ENCODE measurements around the gene DOCK3.
"Not testable (repeated sequence)": the region's sequence is repeated elsewhere in the genome, so short reads cannot be mapped to it uniquely, and the experiment has no call there.

DOCK3 gene

DNA sequence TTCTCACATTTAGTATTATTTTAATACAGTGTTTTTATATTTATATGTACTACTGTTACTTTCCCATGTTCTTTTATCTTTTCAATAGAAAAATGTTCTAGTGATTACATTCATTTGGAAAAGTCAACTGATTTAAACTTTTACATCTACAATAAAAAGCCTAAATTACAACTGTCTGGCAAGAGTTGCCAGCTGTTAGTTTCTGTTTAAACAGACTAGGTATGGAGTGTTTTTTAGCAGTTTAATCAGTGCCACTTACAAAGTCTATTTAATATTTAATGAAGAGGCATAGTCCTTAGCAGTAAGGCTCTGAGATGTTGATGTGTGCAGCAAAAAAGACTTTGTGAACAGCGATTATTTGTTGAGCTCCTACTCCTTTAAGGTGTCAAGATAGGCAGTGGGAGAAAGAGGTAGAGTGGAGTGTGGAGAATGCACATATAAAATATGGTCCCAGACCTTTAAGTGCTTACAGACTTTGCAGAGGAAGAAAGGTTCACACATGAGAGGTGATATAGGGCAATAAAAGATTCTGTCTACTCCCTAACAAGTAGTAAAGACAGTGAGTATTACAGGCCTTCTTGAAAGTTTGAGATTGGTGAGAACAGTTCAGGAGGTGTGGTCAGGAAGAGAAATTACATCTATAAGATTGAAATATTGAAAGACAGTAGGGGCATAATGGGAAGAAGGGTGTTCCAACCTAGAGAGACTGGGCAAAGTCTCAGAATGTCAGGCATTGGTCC, 320.5 kb downstream of the DOCK3 start:
- no peak for DNase-seq

GRCh38 chr3:51002495-51002894, 327.8 kb downstream of the DOCK3 start:
- DNase-seq, result no peak

DNA sequence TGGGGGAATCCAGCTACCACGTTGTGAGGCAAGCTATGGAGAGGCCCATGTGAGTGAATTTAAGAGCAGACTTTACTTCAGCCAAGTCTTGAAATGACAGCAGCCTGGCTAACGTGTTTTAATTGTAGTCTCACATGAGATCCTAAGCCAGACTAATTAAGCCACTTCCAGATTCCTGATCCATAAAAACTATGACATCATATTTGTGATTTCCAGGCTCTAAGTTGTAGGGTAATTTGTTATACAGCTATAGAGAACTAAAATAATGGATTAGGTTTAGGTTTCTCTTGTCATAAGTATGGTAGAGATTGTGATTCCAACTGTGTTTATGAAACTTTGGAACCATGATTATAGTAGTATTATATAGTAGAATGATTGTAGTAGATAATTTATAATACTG, 329.5 kb downstream of the DOCK3 start:
- no peak for DNase-seq

- no peak for DNase-seq
Observed at GRCh38 chr3:51024121-51024520, 349.4 kb downstream of the DOCK3 start.

DNA sequence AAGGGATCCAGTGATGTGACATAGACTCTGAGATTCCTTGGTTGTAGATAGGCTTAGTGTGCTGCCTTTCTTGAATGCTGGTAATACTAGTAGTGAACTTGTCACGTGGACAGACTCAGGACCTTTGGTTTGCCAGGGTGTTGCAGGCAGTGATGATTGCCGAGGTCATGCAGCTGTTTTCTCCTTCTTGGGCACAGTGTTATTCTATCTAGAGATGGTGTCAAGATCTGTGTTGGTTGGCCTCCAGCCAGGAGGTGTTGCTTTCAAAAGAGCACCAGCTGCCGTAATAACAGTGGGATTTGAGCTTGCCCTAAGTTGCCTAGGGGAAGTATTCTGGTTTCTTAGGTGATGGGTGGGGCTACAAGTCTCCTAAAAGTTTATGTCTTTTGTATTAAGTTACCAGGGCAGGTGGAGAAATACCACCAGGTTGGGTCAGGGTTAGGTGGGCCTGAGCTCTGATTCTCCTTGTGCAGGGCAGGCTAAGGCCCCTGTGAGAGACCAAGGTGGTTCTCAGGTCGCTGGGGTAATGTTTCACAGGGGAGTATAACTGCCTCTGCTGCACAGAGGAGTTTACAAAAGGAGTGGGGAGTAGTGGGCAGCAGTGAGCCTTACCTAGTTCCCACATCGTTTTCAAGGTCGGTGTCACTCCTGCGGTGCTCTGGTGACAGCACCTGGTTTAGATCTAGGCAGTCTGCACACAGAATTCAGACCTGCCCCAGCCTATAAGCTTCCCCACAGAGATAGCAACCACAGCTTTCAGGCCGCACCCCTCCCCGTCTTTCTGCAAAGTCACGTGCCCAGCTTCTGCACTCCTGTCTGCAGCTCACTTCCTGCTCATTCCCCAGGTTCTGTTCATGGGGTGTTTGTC, 350.3 kb downstream of the DOCK3 start:
- DNase-seq, result peak; percentile 28

- DNase-seq, result no peak
Observed at GRCh38 chr3:51031666-51032065, 356.9 kb downstream of the DOCK3 start.

DNA sequence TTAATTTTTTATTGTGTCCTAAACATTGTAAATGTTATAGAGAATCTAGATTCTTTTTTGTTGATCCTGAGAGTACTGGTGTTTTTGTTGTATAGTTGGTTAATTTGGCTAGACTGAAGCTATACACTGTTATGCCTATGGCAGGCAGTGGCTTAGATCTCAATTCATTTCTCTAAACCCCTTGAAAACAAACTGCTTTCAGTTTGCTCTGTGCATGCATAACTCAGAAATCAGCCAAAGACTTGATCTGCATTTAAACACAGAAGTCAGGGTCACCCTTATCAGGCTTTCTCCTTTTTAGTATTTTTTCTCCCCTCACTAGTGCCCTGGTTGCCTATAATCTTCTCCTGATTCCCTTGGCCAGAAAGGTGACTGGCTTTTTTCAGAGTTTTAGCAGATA, 360.9 kb downstream of the DOCK3 start:
- DNase-seq, result no peak

GRCh38 chr3:51044982-51045381, 370.3 kb downstream of the DOCK3 start:
- no peak for DNase-seq

DNA sequence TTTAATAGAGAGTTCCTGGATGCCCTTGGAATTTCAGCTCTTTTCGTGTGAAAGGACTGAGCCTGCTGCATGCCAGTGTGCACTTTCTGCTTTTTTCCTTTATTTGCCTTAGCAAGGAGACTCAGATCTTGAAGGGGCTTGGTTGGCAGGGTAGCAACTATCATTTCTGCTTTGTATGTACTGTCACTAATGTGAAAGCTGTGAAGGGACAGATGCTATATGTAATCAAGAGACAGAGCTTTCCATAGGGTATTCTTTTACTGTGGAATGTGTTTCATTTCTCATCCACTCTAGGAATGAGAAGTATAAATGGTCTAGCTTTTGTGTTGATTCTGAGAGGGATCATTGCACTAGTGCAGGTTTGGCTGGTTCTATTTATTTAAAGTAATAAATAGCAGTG, 377.8 kb downstream of the DOCK3 start:
- DNase-seq, result no peak

GRCh38 chr3:51057121-51057520, 382.4 kb downstream of the DOCK3 start:
- no peak for DNase-seq

- no peak for DNase-seq
Observed at GRCh38 chr3:51063053-51063452, 388.3 kb downstream of the DOCK3 start.

DNA sequence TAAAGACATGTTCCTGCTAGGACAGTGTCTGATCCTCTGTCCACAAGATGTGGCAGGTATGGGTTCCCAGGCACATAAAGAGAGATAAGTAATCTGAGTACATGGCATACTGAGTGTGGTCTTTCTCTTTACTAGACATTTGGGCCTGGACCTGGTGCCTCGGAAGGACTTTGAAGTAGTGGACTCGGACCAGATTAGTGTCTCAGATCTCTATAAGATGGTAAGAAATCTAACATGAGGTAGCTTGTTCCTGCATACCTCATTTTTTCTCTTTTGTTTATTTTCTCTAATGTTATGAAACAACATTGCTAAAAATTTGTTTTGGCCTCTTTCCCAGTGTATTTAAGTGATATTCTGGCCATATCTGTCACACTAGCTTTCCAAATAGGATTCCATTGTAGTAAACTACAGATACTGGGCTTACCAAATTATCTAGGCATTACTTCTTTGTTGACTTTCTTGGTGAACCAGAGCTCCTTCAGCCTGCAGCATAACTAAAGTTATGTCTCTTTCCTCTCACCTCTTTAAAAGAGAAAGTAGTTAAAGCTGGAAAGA, 400.6 kb downstream of the DOCK3 start:
- no peak for DNase-seq

DNA sequence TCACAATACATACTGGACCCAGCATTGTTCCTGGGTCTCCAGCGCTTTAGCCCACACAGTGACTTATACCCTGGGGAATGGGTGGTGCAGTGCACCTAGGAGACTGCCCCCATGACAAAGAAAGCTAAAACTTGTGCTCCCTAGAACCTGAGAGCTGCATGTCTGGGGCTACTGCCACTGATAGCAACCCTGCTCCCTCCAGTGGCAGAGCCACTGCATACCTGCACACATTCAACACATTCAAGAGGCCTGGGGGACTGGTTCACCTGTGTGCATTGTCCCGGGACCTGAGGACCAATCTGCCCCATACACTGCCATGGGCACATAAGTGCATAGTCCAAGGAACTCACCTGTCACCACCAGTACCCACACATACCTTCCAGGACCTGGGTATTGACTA, 407.6 kb downstream of the DOCK3 start:
- DNase-seq, result no peak

GRCh38 chr3:51083490-51083889, 408.8 kb downstream of the DOCK3 start:
- no peak for DNase-seq

GRCh38 chr3:51092141-51092540, 417.4 kb downstream of the DOCK3 start:
- DNase-seq, result not testable (repeated sequence)

- not testable (repeated sequence) for DNase-seq
Observed at GRCh38 chr3:51094838-51095237, 420.1 kb downstream of the DOCK3 start.

DNA sequence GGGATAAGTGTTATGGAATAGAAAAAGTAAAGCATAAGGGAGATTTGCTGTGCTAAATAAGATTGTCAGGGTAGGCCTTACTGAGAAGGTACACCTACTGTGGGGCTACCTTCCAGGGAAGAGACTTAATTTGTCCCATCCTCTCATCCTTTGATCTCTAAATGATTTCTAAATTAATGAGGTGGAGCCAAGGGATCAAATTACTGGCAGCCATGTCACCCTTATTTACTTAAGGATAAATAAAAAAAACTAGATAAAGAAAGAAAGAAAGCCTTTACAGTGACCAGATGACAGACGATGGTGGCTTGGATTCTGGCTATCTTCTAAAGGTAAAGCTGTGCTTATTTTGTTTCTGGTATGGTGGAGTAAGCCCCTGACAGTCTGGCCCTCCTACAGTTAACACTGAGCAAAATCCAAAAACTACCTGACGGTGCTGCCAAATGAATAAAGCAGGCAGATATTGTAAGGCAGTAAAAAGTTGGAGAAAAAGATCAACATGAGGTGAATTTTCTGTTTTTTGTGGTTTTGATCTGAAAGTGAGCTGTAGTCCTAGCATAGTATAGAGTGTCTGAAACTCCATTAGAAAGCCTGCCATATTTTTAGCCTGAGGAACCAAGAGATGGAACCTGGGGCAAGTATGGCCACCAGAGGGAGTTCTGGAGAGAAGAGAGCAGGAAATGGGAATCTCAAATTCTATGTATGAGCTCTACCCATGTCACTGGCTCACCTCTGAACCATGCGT, 425.2 kb downstream of the DOCK3 start:
- peak; percentile 34 for DNase-seq

DNA sequence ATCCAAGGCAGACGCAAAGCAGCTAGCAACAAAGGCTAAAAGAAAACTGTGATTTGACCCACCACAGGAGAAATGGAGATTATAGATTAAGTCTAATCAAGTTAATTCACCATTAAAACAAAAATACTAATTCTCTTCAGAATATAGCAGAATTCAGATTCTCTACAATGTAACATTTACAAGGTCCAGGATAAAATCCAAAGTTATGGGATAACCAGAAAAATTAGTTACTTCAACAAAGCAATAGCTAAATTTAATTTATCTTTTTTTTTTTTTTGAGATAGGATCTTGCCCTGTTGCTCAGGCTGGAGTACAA, 425.8 kb downstream of the DOCK3 start:
- no peak for DNase-seq

GRCh38 chr3:51102396-51102795, 427.7 kb downstream of the DOCK3 start:
- no peak for DNase-seq

DNA sequence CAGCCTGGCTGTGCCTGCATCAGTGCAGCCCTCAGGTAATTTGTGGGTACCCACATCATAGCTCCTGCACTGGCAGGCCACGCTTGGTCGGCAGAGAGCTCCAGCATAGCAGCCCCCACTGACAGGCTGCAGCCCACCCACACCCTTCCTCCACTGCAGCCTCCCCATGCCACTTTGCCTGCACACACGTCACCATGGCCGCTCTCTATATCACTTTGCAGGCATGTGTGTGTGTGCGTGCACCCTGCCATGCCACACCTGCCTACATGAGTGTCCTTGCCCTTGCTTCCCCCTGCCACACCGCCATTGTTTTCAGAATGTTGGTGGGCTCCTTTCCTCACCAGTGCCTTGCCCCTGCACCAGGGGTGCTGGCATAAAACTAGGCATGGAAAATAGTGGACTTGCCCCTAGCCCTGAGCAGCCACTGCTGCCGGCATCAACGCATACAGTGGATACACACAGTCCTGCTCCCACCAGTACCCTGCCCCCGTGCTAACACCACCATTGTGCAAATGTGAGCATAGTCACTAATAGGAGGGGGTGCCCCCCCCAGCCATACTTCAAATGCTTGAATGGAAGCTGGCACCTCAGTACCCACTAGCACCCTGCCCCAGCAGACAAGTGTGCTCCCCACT, 431.6 kb downstream of the DOCK3 start:
- no peak for DNase-seq

DNA sequence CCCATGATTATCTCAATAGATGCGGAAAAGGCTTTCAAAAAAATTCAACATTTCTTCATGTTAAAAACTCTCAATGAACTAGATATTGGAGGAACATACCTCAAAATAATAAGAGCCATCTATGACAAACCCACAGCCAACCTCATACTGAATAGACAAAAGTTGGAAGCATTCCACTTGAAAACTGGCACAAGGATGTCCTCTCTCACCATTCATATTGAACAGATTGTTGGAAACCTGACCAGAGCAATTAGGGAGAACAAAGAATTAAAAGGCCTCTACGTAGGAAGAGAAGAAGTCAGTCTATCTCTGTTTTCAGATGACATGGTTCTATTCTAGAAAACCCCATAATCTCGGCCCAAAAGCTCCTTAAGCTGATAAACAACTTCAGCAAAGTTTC, 435.9 kb downstream of the DOCK3 start:
- no peak for DNase-seq

DNA sequence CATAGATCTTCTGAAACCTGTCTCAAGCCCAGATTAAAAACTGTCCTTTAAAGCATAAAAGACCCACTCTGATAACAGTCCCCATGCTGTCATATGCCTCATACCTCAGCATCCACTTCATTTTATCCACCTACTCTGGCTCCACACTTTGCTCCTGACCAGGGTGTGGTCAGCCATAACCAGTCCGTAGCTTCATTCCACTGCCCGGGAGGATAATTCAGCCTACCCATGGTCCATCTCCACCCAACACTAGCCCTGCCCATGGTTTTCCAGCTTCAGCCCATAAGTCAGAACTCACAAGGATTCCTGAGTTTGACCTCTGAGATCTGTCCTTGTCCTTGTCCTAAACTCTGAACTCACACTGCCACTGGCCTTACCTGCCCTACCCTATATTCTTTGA, 448.2 kb downstream of the DOCK3 start:
- no peak for DNase-seq

DNA sequence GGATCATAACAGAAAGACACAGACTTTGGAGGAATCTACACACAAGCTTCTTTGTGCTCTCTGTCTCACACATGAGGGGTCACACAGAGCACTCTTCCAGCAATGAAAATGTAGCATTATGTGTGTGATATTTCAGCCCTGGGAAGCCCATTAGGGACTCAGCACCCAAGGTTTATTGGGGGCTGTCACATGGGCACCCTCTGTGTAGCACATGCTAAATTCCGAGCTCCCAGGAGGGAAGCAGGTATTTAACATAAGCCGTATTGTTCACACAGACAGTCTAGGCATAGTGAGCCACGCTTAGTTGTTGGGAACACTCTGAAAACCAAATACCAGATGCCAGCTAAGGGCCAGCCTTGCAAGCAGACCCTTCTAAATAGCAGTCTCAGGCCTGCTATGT, 448.8 kb downstream of the DOCK3 start:
- no peak for DNase-seq

Data from RPMI8226 (cell line).